Measurements from ENCODE around the gene CBX8.

DNA sequence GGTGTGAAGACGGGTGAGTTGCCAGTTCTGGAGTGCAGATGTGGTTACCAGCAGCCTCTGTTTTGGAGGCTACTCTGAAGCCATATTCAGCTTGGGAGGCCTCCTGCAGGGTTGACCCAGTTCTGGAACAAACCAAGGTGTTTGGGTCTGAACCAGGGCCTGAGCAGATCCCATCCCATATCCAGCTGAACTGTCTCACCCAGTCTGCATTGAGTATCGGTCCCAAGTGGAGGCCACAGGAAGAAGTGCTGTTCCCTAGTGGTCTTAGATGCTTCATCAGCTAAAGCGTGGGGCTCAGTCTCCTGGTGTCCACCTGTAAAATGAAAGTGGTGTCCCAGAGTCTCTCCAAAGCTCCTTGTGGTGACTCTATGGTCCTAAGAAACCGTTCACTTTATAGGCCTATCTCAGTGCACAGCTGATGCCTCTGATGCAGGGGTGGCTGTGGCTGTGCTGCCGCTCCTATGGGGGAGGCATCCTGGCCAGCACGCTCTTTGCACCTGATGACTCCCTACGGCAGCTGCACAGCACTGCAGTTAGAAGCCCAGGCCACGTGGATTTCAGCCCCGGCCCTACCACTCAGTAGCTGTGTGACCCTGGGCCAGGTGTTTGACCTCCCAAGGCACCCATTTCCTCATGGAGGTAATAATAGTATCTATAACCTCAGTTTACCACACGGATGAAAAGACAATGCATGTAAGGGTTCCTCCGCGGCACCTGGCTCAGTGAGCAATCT is 21.3 kb upstream of the CBX8 start:
- TF ChIP-seq EZH2 (IDR thresholded peaks at IDR 0.05; ENCODE audit: borderline replicate concordance, low read depth, low read length, severe bottlenecking): no peak
- TF ChIP-seq, protein P1, sequence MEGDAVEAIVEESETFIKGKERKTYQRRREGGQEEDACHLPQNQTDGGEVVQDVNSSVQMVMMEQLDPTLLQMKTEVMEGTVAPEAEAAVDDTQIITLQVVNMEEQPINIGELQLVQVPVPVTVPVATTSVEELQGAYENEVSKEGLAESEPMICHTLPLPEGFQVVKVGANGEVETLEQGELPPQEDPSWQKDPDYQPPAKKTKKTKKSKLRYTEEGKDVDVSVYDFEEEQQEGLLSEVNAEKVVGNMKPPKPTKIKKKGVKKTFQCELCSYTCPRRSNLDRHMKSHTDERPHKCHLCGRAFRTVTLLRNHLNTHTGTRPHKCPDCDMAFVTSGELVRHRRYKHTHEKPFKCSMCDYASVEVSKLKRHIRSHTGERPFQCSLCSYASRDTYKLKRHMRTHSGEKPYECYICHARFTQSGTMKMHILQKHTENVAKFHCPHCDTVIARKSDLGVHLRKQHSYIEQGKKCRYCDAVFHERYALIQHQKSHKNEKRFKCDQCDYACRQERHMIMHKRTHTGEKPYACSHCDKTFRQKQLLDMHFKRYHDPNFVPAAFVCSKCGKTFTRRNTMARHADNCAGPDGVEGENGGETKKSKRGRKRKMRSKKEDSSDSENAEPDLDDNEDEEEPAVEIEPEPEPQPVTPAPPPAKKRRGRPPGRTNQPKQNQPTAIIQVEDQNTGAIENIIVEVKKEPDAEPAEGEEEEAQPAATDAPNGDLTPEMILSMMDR (IDR thresholded peaks at IDR 0.05; ENCODE audit: borderline replicate concordance, extremely low read depth, low read length, poor library complexity, severe bottlenecking): no peak

Data from DND-41 (cell line).